Neuronal stem cell (in vitro differentiated cells): ENCODE results near the gene NTN5.
A peak's percentile ranks its signal among the peaks of the same experiment; 100 is the strongest.

ENCODE experiments used
- DNase-seq: peaks from one replicate; pipeline ENCODE4 v3.0.0-alpha.2; 2013; ENCODE audit warnings: low spot score
- H2AFZ ChIP-seq: one replicate; pipeline ENCODE4 v1.6.1; 2013; ENCODE audit warnings: mild to moderate bottlenecking, low read length, inconsistent platforms
- H2AK5ac ChIP-seq: 2 replicates; pipeline ENCODE4 v1.6.1; 2013; ENCODE audit warnings: low read depth, mild to moderate bottlenecking, inconsistent platforms, low read length, moderate library complexity, mixed read lengths
- H2BK120ac ChIP-seq: 2 replicates; pipeline ENCODE4 v1.6.1; 2013; ENCODE audit warnings: low read depth, mild to moderate bottlenecking, inconsistent platforms, low read length, moderate library complexity, mixed read lengths
- H2BK12ac ChIP-seq: one replicate; pipeline ENCODE4 v1.6.1; 2013; ENCODE audit warnings: low read length, inconsistent platforms
- H2BK15ac ChIP-seq: 2 replicates; pipeline ENCODE4 v1.6.1; 2013; ENCODE audit warnings: mild to moderate bottlenecking, low read length, inconsistent platforms, mixed read lengths
- H2BK5ac ChIP-seq: one replicate; pipeline ENCODE4 v1.6.1; 2013; ENCODE audit warnings: inconsistent platforms, mild to moderate bottlenecking, low read length, moderate library complexity
- H3K14ac ChIP-seq: one replicate; pipeline ENCODE4 v1.6.1; 2013; ENCODE audit warnings: low read length, inconsistent platforms
- H3K18ac ChIP-seq: 2 replicates; pipeline ENCODE4 v1.6.1; 2013; ENCODE audit warnings: low read length, inconsistent platforms
- H3K23ac ChIP-seq: 2 replicates; pipeline ENCODE4 v1.6.1; 2013; ENCODE audit warnings: low read depth, mild to moderate bottlenecking, mixed read lengths, low read length, inconsistent platforms; ENCODE audit not compliant: poor library complexity
- H3K27ac ChIP-seq: replicated peaks from 3 replicates; pipeline ENCODE4 v1.5.1; 2013; ENCODE audit warnings: low read length, inconsistent platforms
- H3K27me3 ChIP-seq, 3 experiments: 2 replicates each; pipeline ENCODE4 v1.6.1; 2013; ENCODE audit warnings: low read length in 3 of 3, mild to moderate bottlenecking in 2 of 3, inconsistent platforms in 1 of 3, low read depth in 1 of 3, mixed read lengths in 1 of 3, moderate library complexity in 1 of 3; ENCODE audit not compliant: control insufficient read depth in 3 of 3, insufficient read depth in 3 of 3
- H3K36me3 ChIP-seq, 2 donors: replicated peaks in 1 of 2; 2 replicates each; pipeline ENCODE4 v1.6.1; 2013; ENCODE audit warnings: low read length in 2 of 2; ENCODE audit not compliant: control insufficient read depth in 2 of 2, insufficient read depth in 2 of 2
- H3K4ac ChIP-seq: 2 replicates; pipeline ENCODE4 v1.6.1; 2013; ENCODE audit warnings: inconsistent platforms, mild to moderate bottlenecking, low read length, moderate library complexity
- H3K4me1 ChIP-seq, 2 donors: 1 replicate in 1 of 2; 2 replicates in 1 of 2; pipeline ENCODE4 v1.6.1; 2013; ENCODE audit warnings: low read length in 2 of 2, low read depth in 1 of 2; ENCODE audit not compliant: control insufficient read depth in 2 of 2, insufficient read depth in 1 of 2
- H3K4me2 ChIP-seq: one replicate; pipeline ENCODE4 v1.6.1; 2013; ENCODE audit warnings: mild to moderate bottlenecking, low read length, inconsistent platforms; ENCODE audit not compliant: insufficient read depth, poor library complexity, severe bottlenecking
- H3K4me3 ChIP-seq, 2 donors: 2 replicates each; pipeline ENCODE4 v1.5.1; 2013; ENCODE audit warnings: low read length in 2 of 2, mild to moderate bottlenecking in 2 of 2, inconsistent platforms in 1 of 2, moderate library complexity in 1 of 2
- H3K79me1 ChIP-seq: one replicate; pipeline ENCODE4 v1.6.1; 2013; ENCODE audit warnings: low read depth, mild to moderate bottlenecking, inconsistent platforms, low read length, moderate library complexity
- H3K9ac ChIP-seq: one replicate; pipeline ENCODE4 v1.6.1; 2013; ENCODE audit warnings: mild to moderate bottlenecking, low read depth, low read length, inconsistent platforms; ENCODE audit not compliant: poor library complexity
- H3K9me3 ChIP-seq, 2 donors: replicated peaks in 1 of 2; 2 replicates each; pipeline versions ENCODE3 to v1.6.1; 2013; ENCODE audit warnings: low read length in 2 of 2, mild to moderate bottlenecking in 2 of 2, inconsistent platforms in 1 of 2, low read depth in 1 of 2, mixed read lengths in 1 of 2, moderate library complexity in 1 of 2; ENCODE audit not compliant: control insufficient read depth in 2 of 2, insufficient read depth in 1 of 2
- H4K8ac ChIP-seq: one replicate; pipeline ENCODE4 v1.6.1; 2013; ENCODE audit warnings: low read depth, mild to moderate bottlenecking, inconsistent platforms, low read length, moderate library complexity
- H4K91ac ChIP-seq: one replicate; pipeline ENCODE4 v1.6.1; 2013; ENCODE audit warnings: low read length, low read depth, mild to moderate bottlenecking, inconsistent platforms; ENCODE audit not compliant: poor library complexity
- WGBS, 2 donors: extraction: QIAGEN DNeasy Blood & Tissue Kit; methylation state at CpG; one replicate each; pipeline ENCODE4 v1.1.7; 2013; ENCODE audit warnings: missing lambda C conversion rate in 2 of 2, mixed read lengths in 1 of 2; ENCODE audit not compliant: insufficient read length in 2 of 2, insufficient replicate concordance in 1 of 2; ENCODE audit errors: extremely low coverage in 2 of 2; 5-methylcytosine and 5-hydroxymethylcytosine counted together

Gene NTN5

GRCh38 chr19:48629297-48629598 lies 43.6 kb downstream of the NTN5 start:
- Histone ChIP-seq H2AK5ac (peak overlapping the region; percentile 97), H3K9me3 (no peaks in the 10 kb centered on the region), H3K27me3 (no peaks in the 10 kb centered on the region), H2AFZ (no peak overlapping the region), H2BK15ac (peak overlapping the region; percentile 95), H3K4me2 (no peak overlapping the region), H2BK12ac (peak overlapping the region; percentile 33), H3K4ac (peak overlapping the region; percentile 2), H4K91ac (no peak overlapping the region), H3K18ac (peak overlapping the region; percentile 86), H3K27ac (peak overlapping the region; percentile 67), H2BK5ac (peak overlapping the region; percentile 54), H3K23ac (peak overlapping the region; percentile 39), H2BK120ac (peak overlapping the region; percentile 84), H3K9ac (peak overlapping the region; percentile 64), H3K4me3 (peak overlapping the region in 1 of 2 donors; percentile 33), H3K14ac (no peak overlapping the region), H3K36me3 (peaks cover 9 to 45% of the 10 kb centered on the region in 2 donors), H3K4me1 (peaks cover 23 to 29% of the 10 kb centered on the region in 2 donors), H4K8ac (no peak overlapping the region), H3K79me1 (peaks cover 5% of the 10 kb centered on the region)
- DNase-seq = no peak
- WGBS, 2 donors = no CpG with 5 or more reads among the region's 22 CpGs

- peak overlapping the region; percentile 84 for H2BK120ac ChIP-seq
- H4K8ac ChIP-seq = no peak overlapping the region
- no peak overlapping the region for H3K4me2 ChIP-seq
- no peaks in the 10 kb centered on the region for H3K27me3 ChIP-seq
- H2AK5ac ChIP-seq = peak overlapping the region; percentile 97
- DNase-seq = no peak
- peak overlapping the region; percentile 68 for H2BK12ac ChIP-seq
- peak overlapping the region; percentile 74 for H3K23ac ChIP-seq
- H3K4me1 ChIP-seq = peaks cover 20 to 25% of the 10 kb centered on the region in 2 donors
- no CpG with 5 or more reads among the region's 34 CpGs for WGBS, 2 donors
- H2BK5ac ChIP-seq = peak overlapping the region; percentile 54
- H2AFZ ChIP-seq = no peak overlapping the region
- H3K4me3 ChIP-seq = no peak overlapping the region
- H3K79me1 ChIP-seq = peaks cover 5% of the 10 kb centered on the region
- H3K18ac ChIP-seq = peak overlapping the region; percentile 86
- no peaks in the 10 kb centered on the region for H3K9me3 ChIP-seq
- peaks cover 9 to 45% of the 10 kb centered on the region in 2 donors for H3K36me3 ChIP-seq
- H3K4ac ChIP-seq = no peak overlapping the region
- H4K91ac ChIP-seq = no peak overlapping the region
- peak overlapping the region; percentile 95 for H2BK15ac ChIP-seq
- H3K27ac ChIP-seq = peak overlapping the region; percentile 32
- H3K9ac ChIP-seq = no peak overlapping the region
- no peak overlapping the region for H3K14ac ChIP-seq
Measured at GRCh38 chr19:48628486-48629296, 44.1 kb downstream of the NTN5 start.

GRCh38 chr19:48627865-48628314 lies 44.9 kb downstream of the NTN5 start:
- WGBS, 2 donors = no CpG with 5 or more reads among the region's 17 CpGs
- H3K4ac ChIP-seq = no peak overlapping the region

GRCh38 chr19:48627201-48627864 lies 45.5 kb downstream of the NTN5 start:
- H2AK5ac ChIP-seq = peak overlapping the region; percentile 41
- no peak overlapping the region for H3K4me2 ChIP-seq
- no peaks in the 10 kb centered on the region for H3K9me3 ChIP-seq
- H2BK120ac ChIP-seq = no peak overlapping the region
- H3K36me3 ChIP-seq = peaks cover 4 to 43% of the 10 kb centered on the region in 2 donors
- H2BK5ac ChIP-seq = no peak overlapping the region
- no peak overlapping the region for H3K4ac ChIP-seq
- no CpG with 5 or more reads among the region's 6 CpGs for WGBS, 2 donors
- H3K4me1 ChIP-seq = peaks cover 18 to 25% of the 10 kb centered on the region in 2 donors
- DNase-seq = no peak
- H3K23ac ChIP-seq = no peak overlapping the region
- no peak overlapping the region for H3K4me3 ChIP-seq
- H3K18ac ChIP-seq = no peak overlapping the region
- no peak overlapping the region for H3K9ac ChIP-seq
- no peak overlapping the region for H2BK12ac ChIP-seq
- H4K91ac ChIP-seq = no peak overlapping the region
- H3K27me3 ChIP-seq = no peaks in the 10 kb centered on the region
- no peak overlapping the region for H2BK15ac ChIP-seq
- peaks cover 5% of the 10 kb centered on the region for H3K79me1 ChIP-seq
- H4K8ac ChIP-seq = no peak overlapping the region
- H3K27ac ChIP-seq = no peak overlapping the region
- H2AFZ ChIP-seq = no peak overlapping the region
- H3K14ac ChIP-seq = no peak overlapping the region

More at GRCh38 chr19:48627865-48628314, 44.9 kb downstream of the NTN5 start:
- no peak overlapping the region for H2BK12ac ChIP-seq
- no peak overlapping the region for H3K14ac ChIP-seq
- H2AK5ac ChIP-seq = peak overlapping the region; percentile 41
- peaks cover 18 to 28% of the 10 kb centered on the region in 2 donors for H3K4me1 ChIP-seq
- H3K9ac ChIP-seq = no peak overlapping the region
- H4K8ac ChIP-seq = no peak overlapping the region
- peak overlapping the region; percentile 13 for H3K18ac ChIP-seq
- H3K27me3 ChIP-seq = no peaks in the 10 kb centered on the region
- no peak overlapping the region for H2BK120ac ChIP-seq
- H3K36me3 ChIP-seq = peaks cover 5 to 43% of the 10 kb centered on the region in 2 donors
- H2BK15ac ChIP-seq = no peak overlapping the region
- H3K27ac ChIP-seq = no peak overlapping the region
- DNase-seq = no peak
- H3K4me3 ChIP-seq = no peak overlapping the region
- H3K4me2 ChIP-seq = no peak overlapping the region
- peak overlapping the region; percentile 54 for H2BK5ac ChIP-seq
- H3K9me3 ChIP-seq = no peaks in the 10 kb centered on the region
- peaks cover 5% of the 10 kb centered on the region for H3K79me1 ChIP-seq
- H3K23ac ChIP-seq = no peak overlapping the region
- H4K91ac ChIP-seq = no peak overlapping the region
- no peak overlapping the region for H2AFZ ChIP-seq
